A673 (cell line): ENCODE measurements around the gene CUL1. TPM values are rescaled to one million over a fixed set of nuclear protein-coding genes. Genes with fewer than 3 reads are reported as not detected.
"Not testable (repeated sequence)": the region's sequence is repeated elsewhere in the genome, so short reads cannot be mapped to it uniquely, and the experiment has no call there.

ENCODE experiments used
- BruUV-seq: library from RNA; stranded (reverse); fragments of 400-500 nt; replicated peaks from 2 replicates; lab custom pipeline; 2021; lab: Mats Ljungman, UMichigan
- CTCF ChIA-PET: fragments of 300-600 bp; sonication (Branson Sonifier 250); formaldehyde crosslinking; loops from one replicate; lab custom pipeline; 2022; ENCODE audit warnings: antibody characterized with exemption; lab: Charles Lee
- POLR2A ChIA-PET: fragments of 300-600 bp; sonication (Branson Sonifier 250); formaldehyde crosslinking; loops from one replicate; lab custom pipeline; 2022; ENCODE audit warnings: antibody characterized with exemption; ENCODE audit not compliant: low non-redundant PET; lab: Charles Lee
- DNase-seq: peaks from one replicate; pipeline ENCODE4 v3.0.0-alpha.2; 2015; ENCODE audit warnings: low spot score
- H3K27ac ChIP-seq: fragments of 200-600 bp; sonication (generic); 2 replicates; pipeline ENCODE4 v1.5.1; 2016; ENCODE audit warnings: mixed run types, low read depth, mild to moderate bottlenecking, mixed read lengths, antibody characterized with exemption, low read length; ENCODE audit not compliant: poor library complexity, severe bottlenecking
- H3K27me3 ChIP-seq: fragments of 200-600 bp; sonication (generic); replicated peaks from 2 replicates; pipeline ENCODE4 v1.6.1; 2017; ENCODE audit warnings: mixed run types, low read depth, mild to moderate bottlenecking, mixed read lengths, antibody characterized with exemption, low read length; ENCODE audit not compliant: insufficient read depth, poor library complexity
- H3K36me3 ChIP-seq: fragments of 200-600 bp; sonication (generic); 2 replicates; pipeline ENCODE4 v1.6.1; 2016; ENCODE audit warnings: mixed run types, mild to moderate bottlenecking, mixed read lengths, antibody characterized with exemption, low read length; ENCODE audit not compliant: insufficient read depth, poor library complexity, severe bottlenecking
- H3K4me1 ChIP-seq: fragments of 200-600 bp; sonication (generic); 2 replicates; pipeline ENCODE4 v1.6.1; 2017; ENCODE audit warnings: mixed run types, mild to moderate bottlenecking, mixed read lengths, antibody characterized with exemption, low read length; ENCODE audit not compliant: insufficient read depth, poor library complexity, severe bottlenecking
- H3K4me3 ChIP-seq: fragments of 200-600 bp; sonication (generic); 2 replicates; pipeline ENCODE4 v1.5.1; 2016; ENCODE audit warnings: low read depth, mixed run types, mild to moderate bottlenecking, mixed read lengths, low read length; ENCODE audit not compliant: poor library complexity, severe bottlenecking
- H3K9me3 ChIP-seq: fragments of 200-600 bp; sonication (generic); 2 replicates; pipeline ENCODE4 v1.6.1; 2016; ENCODE audit warnings: mixed run types, low read depth, mild to moderate bottlenecking, mixed read lengths, antibody characterized with exemption, low read length; ENCODE audit not compliant: poor library complexity, severe bottlenecking
- CTCF ChIP-seq: fragments of 300-800, 200-600 bp; sonication (generic); conservative IDR thresholded peaks from 2 replicates; pipeline ENCODE4 v1.5.1; 2017; ENCODE audit warnings: low read depth, mild to moderate bottlenecking, antibody characterized with exemption, low read length, moderate library complexity, mixed read lengths
- EZH2 ChIP-seq: fragments of 200-600 bp; sonication (generic); IDR thresholded peaks from 2 replicates; pipeline ENCODE4 v1.6.1; 2017; ENCODE audit warnings: borderline replicate concordance, low read depth, mild to moderate bottlenecking, mixed read lengths, antibody characterized with exemption, low read length; ENCODE audit not compliant: poor library complexity, severe bottlenecking
- intact Hi-C: fragments of 100-400 bp; cut with micrococcal nuclease; formaldehyde crosslinking; loops from one replicate; pipeline ENCODE4 v1.10.0; 2022; ENCODE audit not compliant: unreplicated experiment
- total RNA-seq: library from RNA; stranded (reverse); gene quantifications from 2 replicates; pipeline ENCODE4 v1.2.3, GENCODE V29; 2021

The CUL1 gene
- total RNA-seq, 1 experiment from 2014 or later, result 75.5 TPM

- no peaks in the 10 kb centered on the region for H3K36me3 ChIP-seq
- no TSS peak for BruUV-seq
- H3K9me3 ChIP-seq, result no peaks in the 10 kb centered on the region
- CTCF ChIA-PET, result no interaction called here
- intact Hi-C loops, result loop anchor here (5.0 kb wide), 2 partner anchors 72 to 182 kb away; partner anchors contain the start of gene EZH2
- H3K27me3 ChIP-seq, result no peaks in the 10 kb centered on the region
- DNase-seq, result peak; percentile 61
- no peak for TF ChIP-seq EZH2
- TF ChIP-seq CTCF, result no peak
- H3K4me3 ChIP-seq, result peak overlapping the region; percentile 89
- peak overlapping the region; percentile 97 for H3K27ac ChIP-seq
- POLR2A ChIA-PET, result interaction anchor here (0.7 kb wide), 1 partner anchor 94 kb away, joined by 3 read pairs; no protein-coding TSS in a partner anchor
- H3K4me1 ChIP-seq, result peaks cover 55% of the 10 kb centered on the region
These were observed 2.0 kb downstream of the CUL1 start for GRCh38 chr7:148700661-148701064.

GRCh38 chr7:148701414-148701813, 2.7 kb downstream of the CUL1 start:
- no TSS peak for BruUV-seq
- DNase-seq, result peak; percentile 48
- CTCF ChIA-PET, result no interaction called here
- no peaks in the 10 kb centered on the region for H3K27me3 ChIP-seq
- peaks cover 55% of the 10 kb centered on the region for H3K4me1 ChIP-seq
- H3K9me3 ChIP-seq, result no peaks in the 10 kb centered on the region
- POLR2A ChIA-PET, result interaction anchor here (0.6 kb wide), 1 partner anchor 1652 kb away, joined by 3 read pairs; no protein-coding TSS in a partner anchor
- peak overlapping the region; percentile 89 for H3K4me3 ChIP-seq
- H3K27ac ChIP-seq, result peak overlapping the region; percentile 97
- intact Hi-C loops, result loop anchor here (5.0 kb wide), 2 partner anchors 71 to 181 kb away; partner anchors contain the start of gene EZH2
- H3K36me3 ChIP-seq, result no peaks in the 10 kb centered on the region
- TF ChIP-seq CTCF (no peak), EZH2 (no peak)

GRCh38 chr7:148702876-148703670, 4.4 kb downstream of the CUL1 start:
- Histone ChIP-seq H3K27ac (no peak overlapping the region), H3K36me3 (no peaks in the 10 kb centered on the region), H3K27me3 (no peaks in the 10 kb centered on the region), H3K4me3 (no peak overlapping the region), H3K4me1 (peaks cover 44% of the 10 kb centered on the region), H3K9me3 (no peaks in the 10 kb centered on the region)
- no peak for DNase-seq
- ChIA-PET CTCF (no interaction called here), POLR2A (no interaction called here)
- intact Hi-C loops, result loop anchor here (5.0 kb wide), 2 partner anchors 69 to 179 kb away; partner anchors contain the start of gene EZH2
- BruUV-seq, result no TSS peak
- no peak for TF ChIP-seq EZH2
- 0 out of 2 replicates have a peak, but pooled peaks have one; percentile 16 for TF ChIP-seq CTCF

- intact Hi-C loops, result loop anchor here (5.0 kb wide), 2 partner anchors 69 to 179 kb away; partner anchors contain the start of gene EZH2
- BruUV-seq, CTCF ChIA-PET: not testable (repeated sequence)
These were observed 4.9 kb downstream of the CUL1 start for GRCh38 chr7:148703671-148703962.

More at GRCh38 chr7:148703671-148703962, 4.9 kb downstream of the CUL1 start:
- H3K27me3 ChIP-seq, H3K4me3 ChIP-seq, H3K27ac ChIP-seq, POLR2A ChIA-PET, H3K36me3 ChIP-seq, DNase-seq, H3K9me3 ChIP-seq: not testable (repeated sequence)
- H3K4me1 ChIP-seq, result peaks cover 44% of the 10 kb centered on the region
